KMS-11 (cell line): Measurements from ENCODE around the gene ZNF516.

Experiments
- H2AFZ ChIP-seq: fragments of 200-600 bp; sonication (generic); 2 replicates; pipeline ENCODE4 v1.6.1; 2016; ENCODE audit warnings: antibody characterized with exemption, mixed run types, low read depth
- H3K27ac ChIP-seq: fragments of 200-600 bp; sonication (generic); 2 replicates; pipeline ENCODE4 v1.6.1; 2016; ENCODE audit warnings: mild to moderate bottlenecking, mixed run types
- H3K27me3 ChIP-seq: fragments of 200-600 bp; sonication (generic); 2 replicates; pipeline ENCODE4 v1.6.1; 2017; ENCODE audit warnings: mild to moderate bottlenecking, low read depth, mixed run types, moderate library complexity; ENCODE audit not compliant: insufficient read depth
- H3K36me3 ChIP-seq: fragments of 200-600 bp; sonication (generic); 2 replicates; pipeline ENCODE4 v1.6.1; 2017; ENCODE audit warnings: mild to moderate bottlenecking, mixed run types; ENCODE audit not compliant: insufficient read depth
- H3K4me1 ChIP-seq: fragments of 200-600 bp; sonication (generic); 2 replicates; pipeline ENCODE4 v1.6.1; 2016; ENCODE audit warnings: mild to moderate bottlenecking, low read depth, mixed run types; ENCODE audit not compliant: poor library complexity, severe bottlenecking
- H3K4me2 ChIP-seq: fragments of 200-600 bp; sonication (generic); 2 replicates; pipeline ENCODE4 v1.7.0; 2016; ENCODE audit warnings: mild to moderate bottlenecking, mixed run types
- H3K4me3 ChIP-seq: fragments of 200-600 bp; sonication (generic); IDR thresholded peaks from 2 replicates; pipeline ENCODE4 v1.6.1; 2017; ENCODE audit warnings: low read depth, low read length, mixed read lengths; ENCODE audit not compliant: insufficient read depth
- H3K79me2 ChIP-seq: fragments of 200-600 bp; sonication (generic); 2 replicates; pipeline ENCODE4 v1.6.1; 2016; ENCODE audit warnings: low read depth, mixed run types; ENCODE audit not compliant: insufficient read depth
- H3K9ac ChIP-seq: fragments of 200-600 bp; sonication (generic); 2 replicates; pipeline ENCODE4 v1.6.1; 2016; ENCODE audit warnings: mild to moderate bottlenecking, mixed run types
- H4K20me1 ChIP-seq: fragments of 200-600 bp; sonication (generic); 2 replicates; pipeline ENCODE4 v1.6.1; 2016; ENCODE audit warnings: mild to moderate bottlenecking, mixed run types; ENCODE audit not compliant: insufficient read depth
- CTCF ChIP-seq: fragments of 200-600 bp; sonication (generic); conservative IDR thresholded peaks from 2 replicates; pipeline ENCODE4 v1.6.1; 2017; ENCODE audit warnings: low read depth, mild to moderate bottlenecking, antibody characterized with exemption, low read length, moderate library complexity, mixed read lengths

ZNF516 gene

GRCh38 chr18:76364282-76365259 lies 130.5 kb downstream of the ZNF516 start:
- no peak for TF ChIP-seq CTCF
- no peak overlapping the region for H3K9ac ChIP-seq
- H3K36me3 ChIP-seq, result no peaks in the 10 kb centered on the region
- no peaks in the 10 kb centered on the region for H3K4me1 ChIP-seq
- no peaks in the 10 kb centered on the region; the same call in 1 of the 2 replicates for H3K79me2 ChIP-seq
- no peak overlapping the region for H3K27ac ChIP-seq
- H3K4me2 ChIP-seq, result no peak overlapping the region
- H4K20me1 ChIP-seq, result no peaks in the 10 kb centered on the region
- H2AFZ ChIP-seq, result no peak overlapping the region
- no peaks in the 10 kb centered on the region for H3K27me3 ChIP-seq
- no peak overlapping the region for H3K4me3 ChIP-seq

- H3K4me2 ChIP-seq, result no peak overlapping the region
- TF ChIP-seq CTCF, result no peak
- no peak overlapping the region for H3K9ac ChIP-seq
- no peaks in the 10 kb centered on the region for H3K27me3 ChIP-seq
- no peak overlapping the region for H2AFZ ChIP-seq
- no peaks in the 10 kb centered on the region; the same call in 1 of the 2 replicates for H3K79me2 ChIP-seq
- no peaks in the 10 kb centered on the region for H3K36me3 ChIP-seq
- no peaks in the 10 kb centered on the region for H4K20me1 ChIP-seq
- H3K4me3 ChIP-seq, result no peak overlapping the region
- no peaks in the 10 kb centered on the region for H3K4me1 ChIP-seq
- no peak overlapping the region for H3K27ac ChIP-seq
Measured at GRCh38 chr18:76363436-76364120, 131.5 kb downstream of the ZNF516 start.

- Histone ChIP-seq H3K4me3 (no peak overlapping the region), H3K4me1 (no peaks in the 10 kb centered on the region), H3K27me3 (no peaks in the 10 kb centered on the region), H3K36me3 (no peaks in the 10 kb centered on the region), H3K4me2 (no peak overlapping the region), H2AFZ (no peak overlapping the region), H4K20me1 (no peaks in the 10 kb centered on the region), H3K79me2 (no peaks in the 10 kb centered on the region; the same call in 1 of the 2 replicates), H3K9ac (no peak overlapping the region), H3K27ac (no peak overlapping the region)
- TF ChIP-seq CTCF, result no peak
Measured at GRCh38 chr18:76362676-76363075, 132.4 kb downstream of the ZNF516 start.

- Histone ChIP-seq H3K9ac (no peak overlapping the region), H3K36me3 (no peaks in the 10 kb centered on the region)
- no peak for TF ChIP-seq CTCF
Measured at GRCh38 chr18:76361219-76361618, 133.8 kb downstream of the ZNF516 start.

More at GRCh38 chr18:76361219-76361618, 133.8 kb downstream of the ZNF516 start:
- H2AFZ ChIP-seq, result no peak overlapping the region
- H3K27ac ChIP-seq, result no peak overlapping the region
- H3K4me2 ChIP-seq, result no peak overlapping the region
- H3K79me2 ChIP-seq, result no peaks in the 10 kb centered on the region; the same call in 1 of the 2 replicates
- H3K4me3 ChIP-seq, result no peak overlapping the region
- H3K27me3 ChIP-seq, result no peaks in the 10 kb centered on the region
- H3K4me1 ChIP-seq, result no peaks in the 10 kb centered on the region
- no peaks in the 10 kb centered on the region for H4K20me1 ChIP-seq
